Fibroblast of the aortic adventitia (primary cell): ENCODE measurements around the gene GLT1D1. TPM values are rescaled to one million over a fixed set of nuclear protein-coding genes. Genes with fewer than 3 reads are reported as not detected.
"Not testable (repeated sequence)": the region's sequence is repeated elsewhere in the genome, so short reads cannot be mapped to it uniquely, and the experiment has no call there.

Experiments
- DNase-seq: peaks from one replicate; pipeline ENCODE4 v3.0.0-alpha.2; 2010; ENCODE audit warnings: low read depth
- H3K4me3 ChIP-seq: 2 replicates; pipeline ENCODE4 v1.5.1; 2011; ENCODE audit warnings: low read depth, mild to moderate bottlenecking, control low read depth, low read length, moderate library complexity
- total RNA-seq: library from RNA; depleted of rRNA; stranded (reverse); fragments of >200 nt; gene quantifications from 2 replicates; pipeline ENCODE4 v1.2.3, GENCODE V29; 2012; ENCODE audit warnings: low replicate concordance
- TF ChIP-seq, protein P1 (sequence below): IDR thresholded peaks from 2 replicates; pipeline ENCODE4 v1.5.1; 2011; ENCODE audit warnings: mild to moderate bottlenecking, low read length, control low read depth, inconsistent platforms; ENCODE audit not compliant: insufficient read depth

Gene GLT1D1
- total RNA-seq, 1 donor, result not detected

GRCh38 chr12:128848371-128848770 lies 4.9 kb upstream of the GLT1D1 start:
- TF ChIP-seq, protein P1, sequence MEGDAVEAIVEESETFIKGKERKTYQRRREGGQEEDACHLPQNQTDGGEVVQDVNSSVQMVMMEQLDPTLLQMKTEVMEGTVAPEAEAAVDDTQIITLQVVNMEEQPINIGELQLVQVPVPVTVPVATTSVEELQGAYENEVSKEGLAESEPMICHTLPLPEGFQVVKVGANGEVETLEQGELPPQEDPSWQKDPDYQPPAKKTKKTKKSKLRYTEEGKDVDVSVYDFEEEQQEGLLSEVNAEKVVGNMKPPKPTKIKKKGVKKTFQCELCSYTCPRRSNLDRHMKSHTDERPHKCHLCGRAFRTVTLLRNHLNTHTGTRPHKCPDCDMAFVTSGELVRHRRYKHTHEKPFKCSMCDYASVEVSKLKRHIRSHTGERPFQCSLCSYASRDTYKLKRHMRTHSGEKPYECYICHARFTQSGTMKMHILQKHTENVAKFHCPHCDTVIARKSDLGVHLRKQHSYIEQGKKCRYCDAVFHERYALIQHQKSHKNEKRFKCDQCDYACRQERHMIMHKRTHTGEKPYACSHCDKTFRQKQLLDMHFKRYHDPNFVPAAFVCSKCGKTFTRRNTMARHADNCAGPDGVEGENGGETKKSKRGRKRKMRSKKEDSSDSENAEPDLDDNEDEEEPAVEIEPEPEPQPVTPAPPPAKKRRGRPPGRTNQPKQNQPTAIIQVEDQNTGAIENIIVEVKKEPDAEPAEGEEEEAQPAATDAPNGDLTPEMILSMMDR, result no peak
- H3K4me3 ChIP-seq, result no peak overlapping the region
- no peak for DNase-seq

GRCh38 chr12:128849806-128850205 lies 3.5 kb upstream of the GLT1D1 start:
- not testable (repeated sequence) for DNase-seq, H3K4me3 ChIP-seq

DNA sequence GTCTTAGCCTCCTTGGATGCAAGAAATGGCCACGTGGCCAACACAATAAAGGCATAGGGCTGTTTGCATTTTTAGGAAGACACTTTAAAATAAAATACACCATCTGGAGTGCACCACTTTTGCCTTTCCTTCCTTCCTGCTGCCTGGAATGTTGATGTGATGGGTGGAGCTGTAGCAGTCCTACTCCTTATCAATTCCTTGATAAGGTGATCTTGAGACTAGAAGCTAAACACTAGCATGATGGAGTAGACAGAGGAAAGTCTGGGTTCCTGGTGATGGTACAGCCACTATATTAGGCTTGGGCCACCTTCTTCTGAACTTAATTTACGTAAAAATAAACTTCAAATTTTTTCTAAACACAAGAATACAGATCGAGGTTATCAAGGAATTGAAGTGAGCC lies 2.9 kb upstream of the GLT1D1 start:
- TF ChIP-seq, protein P1, result no peak
- H3K4me3 ChIP-seq, result no peak overlapping the region
- DNase-seq, result no peak

DNA sequence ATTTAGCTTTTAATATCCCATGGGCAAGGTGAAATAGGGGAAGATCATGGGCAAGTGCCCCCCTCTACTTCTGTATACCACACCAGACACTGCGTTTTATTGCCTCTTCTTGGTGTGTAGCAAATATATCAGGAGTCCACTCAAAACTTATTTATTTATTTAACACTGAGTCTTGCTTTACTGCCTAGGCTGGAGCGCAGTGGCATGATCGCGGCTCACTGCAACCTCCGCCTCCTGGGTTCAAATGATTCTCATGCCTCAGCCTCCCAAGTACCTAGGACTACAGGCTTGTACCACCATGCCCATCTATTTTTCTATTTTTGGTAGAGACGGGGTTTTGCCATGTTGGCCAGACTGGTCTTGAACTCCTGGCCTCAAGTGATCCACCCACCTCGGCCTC lies 1.8 kb upstream of the GLT1D1 start:
- DNase-seq, H3K4me3 ChIP-seq: not testable (repeated sequence)

DNA sequence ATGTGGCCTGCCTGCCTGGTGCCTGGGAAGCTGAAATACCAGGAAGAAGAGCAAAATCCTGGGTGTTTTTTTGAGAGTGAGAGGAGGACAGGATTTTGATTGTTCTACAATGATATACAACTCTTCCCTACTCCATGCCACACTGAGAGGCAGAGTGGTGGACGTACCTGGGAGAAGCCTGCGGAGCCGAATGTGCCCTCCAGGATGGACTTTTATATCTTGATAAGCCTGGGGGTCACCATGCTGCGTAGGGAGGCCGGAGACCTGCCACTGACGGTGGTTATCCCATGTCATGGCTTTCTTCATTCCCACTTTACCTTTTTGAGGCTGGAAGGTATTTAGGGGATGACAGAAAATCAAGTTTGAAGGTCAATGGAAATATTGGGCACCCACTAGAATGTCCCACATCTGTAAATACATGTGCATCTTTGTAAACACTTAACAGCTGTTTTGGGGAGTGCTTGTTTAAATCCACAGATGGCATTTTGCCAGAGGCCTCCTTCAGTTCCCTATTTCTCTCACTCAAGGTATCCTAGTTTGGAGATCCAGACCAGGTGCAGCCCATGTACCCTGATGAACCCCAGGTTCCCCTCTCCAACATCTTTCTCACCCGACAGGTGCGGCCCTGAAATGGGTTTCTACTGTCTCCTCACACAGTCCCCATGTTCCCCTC lies 1.1 kb upstream of the GLT1D1 start:
- no peak for DNase-seq
- TF ChIP-seq, protein P1, result no peak
- H3K4me3 ChIP-seq, result no peak overlapping the region

DNA sequence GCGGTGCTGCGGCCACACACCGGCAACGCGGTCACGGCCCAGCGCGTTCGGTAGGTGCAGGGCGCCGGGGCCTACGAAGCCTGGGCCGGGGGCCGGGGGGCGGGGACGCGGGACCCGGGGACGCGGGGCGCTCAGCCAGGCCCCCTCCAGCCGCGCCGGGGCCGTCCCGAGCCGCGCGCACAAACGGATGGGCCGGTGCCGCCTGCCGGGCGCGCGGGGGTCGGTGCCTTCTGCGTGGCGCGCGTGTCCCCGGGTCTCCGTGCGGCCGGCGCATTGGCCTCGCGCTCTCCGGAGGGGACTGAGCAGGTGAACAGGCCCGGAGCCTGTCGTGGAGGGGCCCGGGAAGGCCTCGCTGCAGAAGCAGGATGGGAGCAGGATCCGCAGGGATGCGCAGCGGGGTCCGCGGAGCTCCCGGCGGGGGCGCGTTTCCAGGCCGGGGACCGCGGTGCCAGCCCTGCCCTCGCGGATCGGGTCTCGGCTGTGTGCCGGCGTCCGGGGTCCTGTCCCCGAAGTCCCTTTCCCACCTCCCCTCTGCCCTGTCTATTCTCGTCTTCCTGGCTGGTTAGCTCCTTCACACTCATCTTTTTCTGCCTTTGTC lies 421 bp downstream of the GLT1D1 start:
- TF ChIP-seq, protein P1, result no peak
- H3K4me3 ChIP-seq, result no peak overlapping the region
- no peak for DNase-seq

DNA sequence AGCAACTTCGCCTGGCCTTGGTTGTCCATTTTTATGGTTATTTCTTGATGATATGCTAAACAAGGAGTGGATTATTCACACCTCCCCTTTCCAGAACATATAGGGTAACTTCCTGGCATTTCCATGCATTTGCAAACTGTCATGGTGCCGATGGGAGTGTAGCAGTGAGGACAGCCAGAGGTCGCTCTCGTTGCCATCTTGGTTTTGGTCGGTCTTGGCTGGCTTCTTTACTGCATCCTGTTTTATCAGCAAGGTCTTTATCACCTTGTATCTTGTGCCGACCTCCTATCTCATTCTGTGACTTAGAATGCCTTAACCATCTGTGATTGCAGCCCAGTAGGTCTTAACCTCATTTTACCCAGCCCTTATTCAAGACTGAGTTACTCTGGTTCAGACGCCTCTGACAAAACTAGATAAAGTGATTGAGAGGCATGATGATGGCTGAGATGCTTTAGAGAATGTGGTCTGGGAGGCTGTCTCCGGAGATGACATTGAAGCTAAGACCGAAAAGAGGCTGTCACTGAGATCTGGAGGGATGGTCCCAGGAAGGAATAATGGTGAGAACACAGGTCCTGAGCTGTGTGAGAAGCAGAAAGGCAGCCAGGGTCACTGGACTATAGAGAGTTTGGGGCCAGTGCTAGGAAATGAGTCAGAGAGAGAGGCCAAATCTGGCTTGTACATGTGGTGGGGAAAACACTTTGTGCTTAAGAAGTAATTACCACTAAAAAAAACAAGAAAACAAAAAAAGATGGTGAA lies 2.9 kb downstream of the GLT1D1 start:
- TF ChIP-seq, protein P1, result no peak

More for the DNA sequence above, 2.9 kb downstream of the GLT1D1 start:
- no peak overlapping the region for H3K4me3 ChIP-seq
- DNase-seq, result no peak
